H1 (cell line): ENCODE data around the gene SOST. TPM values are rescaled to one million over a fixed set of nuclear protein-coding genes. Genes with fewer than 3 reads are reported as not detected.

Source experiments
- CTCF ChIA-PET: fragments of 300-600 bp; sonication (Branson Sonifier 250); formaldehyde crosslinking; loops from one replicate; lab custom pipeline; 2021; ENCODE audit not compliant: partially characterized antibody; lab: Charles Lee
- POLR2A ChIA-PET: fragments of 300-600 bp; sonication (Branson Sonifier 250); formaldehyde crosslinking; loops from one replicate; lab custom pipeline; 2021; ENCODE audit warnings: inconsistent platforms; ENCODE audit not compliant: partially characterized antibody; lab: Charles Lee
- DNase-seq, 2 experiments: peaks; one replicate each; pipeline versions ENCODE4 v3.0.0 to v3.0.0-alpha.2; 2010 to 2022; ENCODE audit warnings: low spot score in 2 of 2, low read depth in 1 of 2, mixed read lengths in 1 of 2
- FAIRE-seq: peaks from 2 replicates; lab custom pipeline; 2011; peaks lifted over from hg19 to GRCh38; lab: Jason Lieb, UNC
- H2AFZ ChIP-seq: 2 replicates; pipeline ENCODE4 v1.8.1; 2012; ENCODE audit warnings: low read length, inconsistent platforms
- H2AK5ac ChIP-seq: 2 replicates; pipeline ENCODE4 v1.6.1; 2013; ENCODE audit warnings: low read depth, low read length
- H2BK120ac ChIP-seq: replicated peaks from 2 replicates; pipeline ENCODE3; 2013; ENCODE audit warnings: low read depth, low read length, inconsistent platforms
- H2BK12ac ChIP-seq: 2 replicates; pipeline ENCODE4 v1.6.1; 2013; ENCODE audit warnings: low read depth, low read length
- H2BK15ac ChIP-seq: 2 replicates; pipeline ENCODE4 v1.6.1; 2013; ENCODE audit warnings: low read length
- H2BK20ac ChIP-seq: 2 replicates; pipeline ENCODE4 v1.6.1; 2013; ENCODE audit warnings: low read length
- H2BK5ac ChIP-seq: 2 replicates; pipeline ENCODE4 v1.6.1; 2013; ENCODE audit warnings: low read depth, low read length
- H3K14ac ChIP-seq: 2 replicates; pipeline ENCODE4 v1.6.1; 2013; ENCODE audit warnings: inconsistent platforms; ENCODE audit not compliant: insufficient read length
- H3K18ac ChIP-seq: 2 replicates; pipeline ENCODE4 v1.6.1; 2013; ENCODE audit warnings: low read length; ENCODE audit errors: extremely low read depth
- H3K23ac ChIP-seq: 2 replicates; pipeline ENCODE4 v1.6.1; 2013; ENCODE audit warnings: inconsistent platforms; ENCODE audit not compliant: insufficient read length
- H3K23me2 ChIP-seq: 2 replicates; pipeline ENCODE4 v1.6.1; 2013; ENCODE audit warnings: low read depth, low read length
- H3K27ac ChIP-seq: 2 replicates; pipeline ENCODE4 v1.6.1; 2011; ENCODE audit warnings: low read depth, low read length, inconsistent platforms
- H3K27me3 ChIP-seq, 4 experiments: replicated peaks in 1 of 4; 1 replicate in 1 of 4; 2 replicates in 3 of 4; pipeline versions ENCODE4 v1.6.1 to v1.8.1; 2011 to 2013; ENCODE audit warnings: low read length in 3 of 4, mild to moderate bottlenecking in 3 of 4, inconsistent platforms in 2 of 4, mixed read lengths in 2 of 4, moderate library complexity in 1 of 4; ENCODE audit not compliant: control insufficient read depth in 3 of 4, insufficient read depth in 3 of 4; ENCODE audit errors: extremely low read depth in 1 of 4
- H3K36me3 ChIP-seq, 4 experiments: 2 replicates each; pipeline versions ENCODE4 v1.6.1 to v1.8.1; 2011 to 2013; ENCODE audit warnings: mild to moderate bottlenecking in 4 of 4, low read length in 3 of 4, moderate library complexity in 2 of 4, control low read depth in 1 of 4, inconsistent platforms in 1 of 4; ENCODE audit not compliant: insufficient read depth in 4 of 4, control insufficient read depth in 2 of 4
- H3K4ac ChIP-seq: replicated peaks from 2 replicates; pipeline ENCODE3; 2013; ENCODE audit warnings: low read length, low read depth, mixed read lengths, inconsistent platforms; ENCODE audit not compliant: insufficient read length
- H3K4me1 ChIP-seq, 4 experiments: replicated peaks in 1 of 4; 1 replicate in 1 of 4; 2 replicates in 3 of 4; pipeline versions ENCODE4 v1.6.1 to v1.8.1; 2011 to 2013; ENCODE audit warnings: low read length in 3 of 4, inconsistent platforms in 2 of 4, mixed read lengths in 1 of 4; ENCODE audit not compliant: insufficient read depth in 4 of 4, control insufficient read depth in 3 of 4
- H3K4me2 ChIP-seq, 2 experiments: 2 replicates each; pipeline versions ENCODE4 v1.6.1 to v1.8.1; 2011 to 2013; ENCODE audit warnings: low read depth in 2 of 2, low read length in 2 of 2, control low read depth in 1 of 2, inconsistent platforms in 1 of 2, mild to moderate bottlenecking in 1 of 2; ENCODE audit not compliant: insufficient read depth in 1 of 2
- H3K4me3 ChIP-seq, 4 experiments: fragments of 200-600, 300-600 bp in 1 of 4; sonication (generic), shearing (Covaris generic), sonication (Bioruptor Twin) in 1 of 4; 2 replicates each; pipeline versions ENCODE4 v1.5.1 to v1.8.1; 2011 to 2016; ENCODE audit warnings: low read length in 4 of 4, low read depth in 3 of 4, control low read depth in 2 of 4, inconsistent platforms in 2 of 4, mild to moderate bottlenecking in 2 of 4, mixed read lengths in 1 of 4, moderate library complexity in 1 of 4; ENCODE audit not compliant: insufficient read depth in 2 of 4; ENCODE audit errors: extremely low read depth in 1 of 4
- H3K56ac ChIP-seq: replicated peaks from 2 replicates; pipeline ENCODE3; 2013; ENCODE audit warnings: low read depth, mild to moderate bottlenecking, mixed read lengths, low read length, inconsistent platforms; ENCODE audit not compliant: insufficient read length
- H3K79me1 ChIP-seq: 2 replicates; pipeline ENCODE4 v1.6.1; 2013; ENCODE audit warnings: low read depth, low read length, control low read depth
- H3K79me2 ChIP-seq, 2 experiments: 2 replicates each; pipeline versions ENCODE4 v1.6.1 to v1.8.1; 2012 to 2013; ENCODE audit warnings: low read length in 2 of 2, mild to moderate bottlenecking in 2 of 2, inconsistent platforms in 1 of 2; ENCODE audit not compliant: insufficient read depth in 2 of 2, control insufficient read depth in 1 of 2
- H3K9ac ChIP-seq, 4 experiments: replicated peaks in 1 of 4; 1 replicate in 1 of 4; 2 replicates in 3 of 4; pipeline versions ENCODE4 v1.6.1 to v1.8.1; 2011 to 2013; ENCODE audit warnings: low read depth in 3 of 4, low read length in 3 of 4, control low read depth in 2 of 4, mild to moderate bottlenecking in 2 of 4, moderate library complexity in 2 of 4, inconsistent platforms in 1 of 4; ENCODE audit errors: extremely low read depth in 1 of 4
- H3K9me3 ChIP-seq, 2 experiments: 2 replicates each; pipeline versions ENCODE4 v1.6.1 to v1.8.1; 2012 to 2013; ENCODE audit warnings: mild to moderate bottlenecking in 2 of 2, moderate library complexity in 2 of 2, control low read depth in 1 of 2, inconsistent platforms in 1 of 2, low read depth in 1 of 2, low read length in 1 of 2, mixed read lengths in 1 of 2; ENCODE audit not compliant: insufficient read depth in 2 of 2
- H4K20me1 ChIP-seq, 2 experiments: replicated peaks in 1 of 2; 2 replicates each; pipeline versions ENCODE3 to v1.8.1; 2011 to 2013; ENCODE audit warnings: inconsistent platforms in 2 of 2, low read length in 2 of 2, mild to moderate bottlenecking in 1 of 2; ENCODE audit not compliant: insufficient read depth in 2 of 2, control insufficient read depth in 1 of 2
- H4K5ac ChIP-seq: 2 replicates; pipeline ENCODE4 v1.6.1; 2013; ENCODE audit warnings: low read length, low read depth, mixed read lengths, inconsistent platforms; ENCODE audit not compliant: insufficient read length
- H4K8ac ChIP-seq: 2 replicates; pipeline ENCODE4 v1.8.0; 2013; ENCODE audit warnings: mild to moderate bottlenecking, moderate library complexity, low read length, inconsistent platforms; ENCODE audit not compliant: insufficient read depth; ENCODE audit errors: extremely low read depth
- H4K91ac ChIP-seq: replicated peaks from 2 replicates; pipeline ENCODE3; 2013; ENCODE audit warnings: low read length, mixed read lengths, inconsistent platforms; ENCODE audit not compliant: insufficient read length
- BCL11A ChIP-seq, 2 experiments: IDR thresholded peaks; one replicate each; pipeline ENCODE4 v1.6.1; 2011; ENCODE audit warnings: low read depth in 2 of 2, low read length in 2 of 2, mild to moderate bottlenecking in 2 of 2
- POLR2AphosphoS5 ChIP-seq: IDR thresholded peaks from 2 replicates; pipeline ENCODE4 v1.6.1; 2011; ENCODE audit warnings: low read depth, low read length
- WGBS, 2 experiments: shearing (Covaris generic) in 1 of 2; methylation state at CpG; one replicate each; pipeline versions ENCODE4 v1.1.6 to v1.1.7; 2013 to 2015; ENCODE audit warnings: low lambda C conversion rate in 2 of 2, mixed read lengths in 2 of 2, inconsistent platforms in 1 of 2, low coverage in 1 of 2, missing lambda C conversion rate in 1 of 2; ENCODE audit not compliant: insufficient replicate concordance in 2 of 2, insufficient coverage in 1 of 2, insufficient read length in 1 of 2; ENCODE audit errors: extremely low coverage in 1 of 2, missing lambda C conversion rate in 1 of 2; 5-methylcytosine and 5-hydroxymethylcytosine counted together
- polyA plus RNA-seq, 7 experiments: library from polyadenylated mRNA; depleted of rRNA in 3 of 7; stranded (reverse) in 5 of 7; unstranded in 2 of 7; fragments of >200 nt in 5 of 7; fragments of 200-250 nt in 2 of 7; gene quantifications; 1 replicate in 5 of 7; 2 replicates in 1 of 7; 4 replicates in 1 of 7; pipeline versions ENCODE4 v1.2.1 to v1.2.3, GENCODE V29; 2011 to 2013; ENCODE audit warnings: missing spikeins in 2 of 7, mixed read lengths in 2 of 7
- total RNA-seq: library from RNA; stranded (reverse); fragmentation: NEBNext Ultra II Directional; extraction: Animal tissue kit (Norgen Biotek cat#: 25700); gene quantifications from 2 replicates; pipeline ENCODE4 v1.2.1, GENCODE V29; 2021

Gene SOST
- total and polyA plus RNA-seq, 2 of the 8 experiments (the other 6 are each of a cell fraction or from before 2014, with no cell fraction given), result 0.08 TPM; not detected in 1

DNA sequence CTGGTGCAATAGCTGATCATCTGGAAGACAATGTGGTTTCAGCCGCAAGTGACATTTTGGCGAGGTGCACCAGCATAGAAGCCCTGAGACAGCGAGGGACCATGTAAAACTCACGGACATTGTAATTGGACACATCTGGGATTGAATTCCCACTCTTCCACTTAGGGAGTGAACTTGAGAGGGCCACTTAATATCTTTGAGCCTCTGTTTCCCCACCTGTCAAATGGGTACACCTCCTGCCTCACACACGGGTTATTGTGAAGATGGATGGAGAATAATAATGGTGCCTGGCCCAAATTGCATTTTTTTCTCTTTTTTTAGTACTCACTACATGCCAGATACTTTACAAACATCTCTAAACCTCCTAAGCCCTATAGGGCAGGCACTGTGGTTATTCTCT, 51.4 kb downstream of the SOST start:
- no peaks in the 10 kb centered on the region; a peak in 1 of 7 replicates for H3K27me3 ChIP-seq
- no peak for DNase-seq
- no peak overlapping the region for H3K4me2 ChIP-seq
- no peak overlapping the region for H3K4me3 ChIP-seq
- H3K4ac ChIP-seq, result no peak overlapping the region
- no peak overlapping the region for H2AK5ac ChIP-seq
- no peak overlapping the region for H3K23ac ChIP-seq
- H4K91ac ChIP-seq, result no peak overlapping the region
- no peak overlapping the region for H2BK15ac ChIP-seq
- ChIA-PET POLR2A (interaction anchor here (1.9 kb wide), 1 partner anchor 14 kb away, joined by 6 read pairs; no protein-coding TSS in a partner anchor), CTCF (interaction anchor here (1.0 to 23.7 kb wide), 4 partner anchors 12 to 131 kb away, joined by 3 to 969 read pairs (median 63); partner anchors contain the start of gene SOST)
- 83% methylated on average over 5 of the region's 5 CpGs; no CpG with 5 or more reads in 1 of the 2 experiments for WGBS, 2 experiments
- no peak overlapping the region for H3K9ac ChIP-seq
- no peak overlapping the region for H2BK20ac ChIP-seq
- no peak overlapping the region for H4K5ac ChIP-seq
- no peak overlapping the region for H3K18ac ChIP-seq
- H3K4me1 ChIP-seq, result peaks cover 0 to 4% (median 1%) of the 10 kb centered on the region in 4 experiments; a peak in 2 of 7 replicates
- H3K14ac ChIP-seq, result no peak overlapping the region
- no peaks in the 10 kb centered on the region for H3K9me3 ChIP-seq
- H3K79me1 ChIP-seq, result no peaks in the 10 kb centered on the region
- no peak overlapping the region for H3K56ac ChIP-seq
- no peaks in the 10 kb centered on the region for H3K79me2 ChIP-seq
- no peaks in the 10 kb centered on the region for H4K20me1 ChIP-seq
- no peak overlapping the region for H2BK5ac ChIP-seq
- no peaks in the 10 kb centered on the region for H3K23me2 ChIP-seq
- TF ChIP-seq BCL11A (IDR thresholded peaks at IDR 0.05; ENCODE audit: low read depth in 2 of 2, low read length in 2 of 2), result no peak
- no peak for TF ChIP-seq POLR2AphosphoS5
- H4K8ac ChIP-seq, result no peak overlapping the region
- FAIRE-seq, result no peak
- no peak overlapping the region for H2BK12ac ChIP-seq
- no peak overlapping the region for H2AFZ ChIP-seq
- no peaks in the 10 kb centered on the region for H3K36me3 ChIP-seq
- H3K27ac ChIP-seq, result no peak overlapping the region
- no peak overlapping the region for H2BK120ac ChIP-seq
